OCI-M2 (cell line): ENCODE measurements around the gene PRKD1.

Source experiments
- DNase-seq: peaks from one replicate; lab custom pipeline; 2025; ENCODE audit not compliant: unreplicated experiment; lab: John Stamatoyannopoulos, UW

PRKD1 gene

GRCh38 chr14:29927376-29928116 is at the start of gene PRKD1:
PRKD1 (minus strand) TSS chr14:29927847.
- no peak for DNase-seq

GRCh38 chr14:29971101-29971500 is 43.5 kb upstream of the PRKD1 start:
- DNase-seq = no peak

- no peak for DNase-seq
Measured at GRCh38 chr14:29955087-29955486, 27.4 kb upstream of the PRKD1 start.

GRCh38 chr14:29953501-29953900 is 25.9 kb upstream of the PRKD1 start:
- no peak for DNase-seq

GRCh38 chr14:29944091-29944490 is 16.4 kb upstream of the PRKD1 start:
- no peak for DNase-seq

GRCh38 chr14:29941401-29941800 is 13.8 kb upstream of the PRKD1 start:
- no peak for DNase-seq

- DNase-seq = no peak
Measured at GRCh38 chr14:29940482-29940881, 12.8 kb upstream of the PRKD1 start.

GRCh38 chr14:29937116-29937515 is 9.5 kb upstream of the PRKD1 start:
- DNase-seq = no peak

GRCh38 chr14:29930283-29930682 is 2.6 kb upstream of the PRKD1 start:
- DNase-seq = no peak

- no peak for DNase-seq
Measured at GRCh38 chr14:29928117-29928640, 532 bp upstream of the PRKD1 start.

- DNase-seq = no peak
Measured at GRCh38 chr14:29926701-29927375, 809 bp downstream of the PRKD1 start.

- DNase-seq = no peak
Measured at GRCh38 chr14:29926228-29926627, 1.4 kb downstream of the PRKD1 start.

- no peak for DNase-seq
Measured at GRCh38 chr14:29925736-29926135, 1.9 kb downstream of the PRKD1 start.

GRCh38 chr14:29925101-29925722 is 2.4 kb downstream of the PRKD1 start:
- no peak for DNase-seq

- DNase-seq = no peak
Measured at GRCh38 chr14:29919845-29920244, 7.8 kb downstream of the PRKD1 start.

- no peak for DNase-seq
Measured at GRCh38 chr14:29918981-29919380, 8.7 kb downstream of the PRKD1 start.

GRCh38 chr14:29913566-29913965 is 14.1 kb downstream of the PRKD1 start:
- no peak for DNase-seq

GRCh38 chr14:29911810-29912209 is 15.8 kb downstream of the PRKD1 start:
- no peak for DNase-seq

- DNase-seq = no peak
Measured at GRCh38 chr14:29908652-29909577, 18.7 kb downstream of the PRKD1 start.

- no peak for DNase-seq
Measured at GRCh38 chr14:29906256-29906870, 21.3 kb downstream of the PRKD1 start.
